Upper lobe of right lung (tissue), 1 donor: ENCODE results near the gene C9orf85. TPM values are rescaled to one million over a fixed set of nuclear protein-coding genes. Genes with fewer than 3 reads are reported as not detected.

Experiments
- ATAC-seq: fragments of 200-7000 bp; cut with Tn5 transposase; one replicate; pipeline ENCODE4 v1.9.1; 2020; ENCODE audit warnings: mild to moderate bottlenecking, moderate library complexity
- DNase-seq: peaks from one replicate; pipeline ENCODE4 v3.0.0-alpha.2; 2020
- H3K27ac ChIP-seq: fragments of 200-600 bp; one replicate; pipeline ENCODE4 v1.8.0; 2022
- H3K27me3 ChIP-seq: fragments of 200-600 bp; one replicate; pipeline ENCODE4 v1.8.0; 2022; ENCODE audit warnings: mild to moderate bottlenecking
- H3K36me3 ChIP-seq: fragments of 200-600 bp; one replicate; pipeline ENCODE4 v1.8.0; 2022
- H3K4me1 ChIP-seq: fragments of 200-600 bp; one replicate; pipeline ENCODE4 v1.8.0; 2022
- H3K4me3 ChIP-seq: fragments of 200-600 bp; one replicate; pipeline ENCODE4 v1.8.0; 2022; ENCODE audit warnings: mild to moderate bottlenecking
- H3K9me3 ChIP-seq: fragments of 200-600 bp; one replicate; pipeline ENCODE4 v1.8.0; 2022
- CTCF ChIP-seq: fragments of 200-600 bp; IDR thresholded peaks from one replicate; pipeline ENCODE4 v1.8.0; 2022; ENCODE audit warnings: antibody characterized with exemption
- intact Hi-C: fragments of 100-400 bp; cut with DNase I; formaldehyde crosslinking; loops from one replicate; pipeline ENCODE4 v1.11.0; 2022
- total RNA-seq: library from RNA; stranded (reverse); fragmentation: NEBNext Ultra II Directional; extraction: Animal tissue kit (Norgen Biotek cat#: 25700); gene quantifications from one replicate; pipeline ENCODE4 v1.2.1, GENCODE V29; 2021
- donor health status: DM: no; HTN: yes; CAD: no; lungs with severe emphysema.

C9orf85 gene
- total RNA-seq, 1 donor from 2014 or later = 10.0 TPM

GRCh38 chr9:71925834-71926233 is 14.4 kb downstream of the C9orf85 start:
- Histone ChIP-seq H3K27ac (no peak overlapping the region), H3K4me1 (no peaks in the 10 kb centered on the region), H3K27me3 (no peaks in the 10 kb centered on the region), H3K9me3 (no peaks in the 10 kb centered on the region), H3K4me3 (no peak overlapping the region), H3K36me3 (no peaks in the 10 kb centered on the region)
- ATAC-seq (no peak), DNase-seq (no peak)
- intact Hi-C loops = no loop called here
- TF ChIP-seq CTCF = no peak

- DNase-seq (no peak), ATAC-seq (no peak)
- Histone ChIP-seq H3K4me3 (no peak overlapping the region), H3K27ac (no peak overlapping the region), H3K4me1 (no peaks in the 10 kb centered on the region), H3K9me3 (no peaks in the 10 kb centered on the region), H3K27me3 (no peaks in the 10 kb centered on the region), H3K36me3 (no peaks in the 10 kb centered on the region)
- intact Hi-C loops = no loop called here
- no peak for TF ChIP-seq CTCF
These were observed 16.9 kb downstream of the C9orf85 start for GRCh38 chr9:71928376-71928775.

GRCh38 chr9:71928806-71929205 is 17.4 kb downstream of the C9orf85 start:
- Histone ChIP-seq H3K4me1 (no peaks in the 10 kb centered on the region), H3K36me3 (no peaks in the 10 kb centered on the region), H3K27me3 (no peaks in the 10 kb centered on the region), H3K9me3 (no peaks in the 10 kb centered on the region), H3K27ac (no peak overlapping the region), H3K4me3 (no peak overlapping the region)
- no peak for TF ChIP-seq CTCF
- DNase-seq (no peak), ATAC-seq (no peak)
- intact Hi-C loops = no loop called here

GRCh38 chr9:71929223-71929622 is 17.8 kb downstream of the C9orf85 start:
- TF ChIP-seq CTCF = no peak
- Histone ChIP-seq H3K27me3 (no peaks in the 10 kb centered on the region), H3K36me3 (no peaks in the 10 kb centered on the region), H3K4me1 (no peaks in the 10 kb centered on the region), H3K27ac (no peak overlapping the region), H3K4me3 (no peak overlapping the region), H3K9me3 (no peaks in the 10 kb centered on the region)
- ATAC-seq = no peak
- intact Hi-C loops = no loop called here
- DNase-seq = no peak

- ATAC-seq = no peak
- Histone ChIP-seq H3K9me3 (no peaks in the 10 kb centered on the region), H3K27me3 (no peaks in the 10 kb centered on the region), H3K4me3 (no peak overlapping the region), H3K27ac (no peak overlapping the region), H3K36me3 (no peaks in the 10 kb centered on the region), H3K4me1 (no peaks in the 10 kb centered on the region)
- intact Hi-C loops = no loop called here
- no peak for DNase-seq
- TF ChIP-seq CTCF = no peak
These were observed 18.5 kb downstream of the C9orf85 start for GRCh38 chr9:71929791-71930440.

- H3K4me3 ChIP-seq = no peak overlapping the region
- TF ChIP-seq CTCF = no peak
- ATAC-seq (no peak), DNase-seq (no peak)
- no peaks in the 10 kb centered on the region for H3K9me3 ChIP-seq
- intact Hi-C loops = no loop called here
- H3K27ac ChIP-seq = no peak overlapping the region
- H3K4me1 ChIP-seq = no peaks in the 10 kb centered on the region
- H3K27me3 ChIP-seq = no peaks in the 10 kb centered on the region
- no peaks in the 10 kb centered on the region for H3K36me3 ChIP-seq
These were observed 19.7 kb downstream of the C9orf85 start for GRCh38 chr9:71931166-71931565.
